OCI-M2 (cell line): ENCODE measurements around the gene MYOD1.

Source experiments
- DNase-seq: peaks from one replicate; lab custom pipeline; 2025; ENCODE audit not compliant: unreplicated experiment; lab: John Stamatoyannopoulos, UW

The MYOD1 gene

DNA sequence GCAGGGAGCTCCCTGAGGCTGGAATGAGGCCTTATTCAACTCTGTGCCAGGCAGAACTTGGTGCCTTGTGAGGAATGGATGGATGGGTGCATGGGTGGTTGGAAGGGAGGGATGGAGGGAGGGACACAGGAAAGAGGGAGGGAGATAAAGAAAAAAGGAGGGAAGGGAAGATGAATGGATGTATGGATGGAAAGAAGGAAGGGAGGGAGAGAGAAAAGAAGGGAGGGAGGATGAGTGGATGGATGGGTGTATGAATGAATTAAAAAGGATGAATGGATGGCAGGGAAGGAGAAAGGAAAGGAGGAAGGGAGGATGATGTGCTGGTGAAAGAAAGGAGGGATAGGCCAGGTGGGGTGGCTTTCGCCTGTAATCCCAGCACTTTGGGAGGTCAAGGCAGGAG, 49.8 kb downstream of the MYOD1 start:
- no peak for DNase-seq

DNA sequence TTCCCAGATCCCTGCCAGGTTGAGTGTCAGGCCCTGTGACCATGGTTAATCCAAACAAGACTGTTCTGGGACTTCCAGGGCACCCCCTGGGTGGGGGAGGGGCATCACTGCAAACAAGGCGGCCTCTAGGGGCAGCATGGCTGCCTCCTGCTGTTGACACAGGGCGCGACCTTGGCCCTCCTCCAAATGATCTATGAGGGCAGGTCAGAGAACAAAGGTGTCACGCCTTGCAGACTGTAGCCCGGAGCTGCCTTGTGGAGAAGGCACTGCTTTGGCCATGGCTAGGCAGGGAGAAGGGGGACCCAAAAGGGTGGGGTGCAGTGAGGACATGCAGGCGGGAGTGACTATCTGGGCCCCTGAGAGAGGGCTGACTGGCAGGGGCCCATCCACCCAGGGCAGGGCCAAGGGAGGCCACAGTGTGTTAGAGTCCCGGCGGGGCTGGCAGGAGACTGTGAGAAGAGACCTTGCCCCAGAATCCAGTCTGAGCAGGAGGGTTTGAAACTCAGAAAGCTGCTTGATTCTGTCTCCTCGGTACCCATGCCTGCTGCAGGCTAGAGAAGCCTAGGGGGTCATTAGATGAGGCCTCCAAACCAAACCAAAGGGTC, 50.8 kb downstream of the MYOD1 start:
- no peak for DNase-seq

DNA sequence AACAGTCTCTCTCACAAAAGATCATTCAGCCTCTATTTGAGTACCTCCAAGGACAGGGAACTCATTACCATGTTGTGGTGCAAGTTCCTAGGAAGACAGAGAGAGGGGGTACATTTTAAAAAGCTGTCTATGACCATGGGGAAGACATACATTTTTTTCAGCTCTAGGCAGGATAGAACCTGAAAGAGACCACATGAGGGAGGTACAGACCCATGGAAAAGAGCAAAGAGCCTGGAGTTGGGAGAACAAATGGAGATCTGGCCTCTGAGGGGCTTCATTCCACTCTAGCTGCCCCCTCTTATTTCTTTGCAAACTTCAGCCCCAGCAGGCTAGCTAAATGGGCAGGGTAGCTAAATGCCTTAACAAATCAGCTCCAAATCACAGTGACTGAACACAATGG, 51.5 kb downstream of the MYOD1 start:
- DNase-seq, result no peak

DNA sequence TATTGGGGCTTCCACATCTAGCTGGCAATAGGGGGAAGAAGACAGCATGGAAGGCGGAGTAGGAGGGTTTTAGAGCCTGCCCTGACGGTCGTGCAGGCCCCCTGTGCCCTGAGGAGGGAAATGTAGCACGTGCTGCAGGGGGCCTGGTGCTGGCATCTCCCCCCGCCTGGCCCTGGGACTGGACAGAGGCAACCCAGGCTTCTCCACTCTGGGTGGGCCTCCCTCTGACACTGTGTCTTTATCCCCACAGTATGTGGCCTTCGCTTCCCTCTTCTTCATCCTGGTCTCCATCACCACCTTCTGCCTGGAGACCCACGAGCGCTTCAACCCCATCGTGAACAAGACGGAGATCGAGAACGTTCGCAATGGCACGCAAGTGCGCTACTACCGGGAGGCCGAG, 52.0 kb downstream of the MYOD1 start:
- DNase-seq, result no peak
